Keratinocyte (primary cell): ENCODE data around the gene BEST1.

Source experiments
- CTCF ChIP-seq, 3 experiments: IDR thresholded peaks in 1 of 3; conservative IDR thresholded peaks in 1 of 3; optimal IDR thresholded peaks in 1 of 3; 2 replicates in 2 of 3; 3 replicates in 1 of 3; pipeline versions ENCODE3 to v1.5.1; 2011; ENCODE audit warnings: low read length in 3 of 3, mild to moderate bottlenecking in 3 of 3, moderate library complexity in 2 of 3, control low read depth in 1 of 3, inconsistent platforms in 1 of 3; ENCODE audit not compliant: insufficient read depth in 2 of 3; ENCODE audit errors: extremely low read depth in 1 of 3
- EZH2 ChIP-seq: IDR thresholded peaks from one replicate; pipeline ENCODE4 v1.6.1; 2012; ENCODE audit warnings: inconsistent platforms, mild to moderate bottlenecking, low read length, moderate library complexity

GRCh38 chr11:61935861-61936260 lies 14.3 kb upstream of the BEST1 start:
- TF ChIP-seq CTCF (optimal IDR thresholded peaks at IDR 0.05 in 1 of 3, IDR thresholded peaks at IDR 0.05 in 1 of 3, conservative IDR thresholded peaks at IDR 0.05 in 1 of 3; ENCODE audit: extremely low read depth in 1 of 3, insufficient read depth in 2 of 3, low read length in 3 of 3) = no peak
- no peak for TF ChIP-seq EZH2
